HG03432 (cell line): Measurements from ENCODE around the gene LCN2.
"Not testable (repeated sequence)": the region's sequence is repeated elsewhere in the genome, so short reads cannot be mapped to it uniquely, and the experiment has no call there.

ENCODE experiments used
- ATAC-seq: cut with Tn5 transposase; IDR thresholded peaks from one replicate; pipeline ENCODE4 v1.9.1; 2021; ENCODE audit warnings: mild to moderate bottlenecking, moderate library complexity; ENCODE audit not compliant: unreplicated experiment

Gene LCN2

DNA sequence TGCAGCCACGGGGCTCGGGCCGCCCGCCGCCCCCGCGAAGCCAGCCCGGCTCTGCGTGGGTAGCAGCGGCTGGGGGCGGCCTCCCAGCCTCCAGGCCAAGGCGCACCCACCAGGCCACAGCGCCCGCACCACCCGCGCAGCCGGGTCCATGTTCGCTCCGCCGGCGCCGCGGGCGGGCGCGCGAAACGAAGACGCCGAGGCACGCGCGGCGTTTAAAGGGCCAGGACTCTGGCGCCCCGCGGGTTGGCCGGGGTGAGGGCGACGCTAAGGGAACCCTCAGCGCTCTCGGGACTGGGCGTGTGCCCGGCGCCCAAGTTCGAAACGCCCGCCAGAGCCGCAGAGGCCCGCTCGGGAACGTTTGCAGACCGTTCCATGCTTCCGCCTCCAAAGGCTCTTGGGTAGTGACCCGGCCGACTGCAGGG is 21.7 kb upstream of the LCN2 start, which contains the start of gene PTGES2:
Gene PTGES2 (minus strand): TSS at position 162 of the 422 bp plus-strand sequence. CDS start 12 bp downstream, at position 150.
- ATAC-seq = peak; percentile 70

DNA sequence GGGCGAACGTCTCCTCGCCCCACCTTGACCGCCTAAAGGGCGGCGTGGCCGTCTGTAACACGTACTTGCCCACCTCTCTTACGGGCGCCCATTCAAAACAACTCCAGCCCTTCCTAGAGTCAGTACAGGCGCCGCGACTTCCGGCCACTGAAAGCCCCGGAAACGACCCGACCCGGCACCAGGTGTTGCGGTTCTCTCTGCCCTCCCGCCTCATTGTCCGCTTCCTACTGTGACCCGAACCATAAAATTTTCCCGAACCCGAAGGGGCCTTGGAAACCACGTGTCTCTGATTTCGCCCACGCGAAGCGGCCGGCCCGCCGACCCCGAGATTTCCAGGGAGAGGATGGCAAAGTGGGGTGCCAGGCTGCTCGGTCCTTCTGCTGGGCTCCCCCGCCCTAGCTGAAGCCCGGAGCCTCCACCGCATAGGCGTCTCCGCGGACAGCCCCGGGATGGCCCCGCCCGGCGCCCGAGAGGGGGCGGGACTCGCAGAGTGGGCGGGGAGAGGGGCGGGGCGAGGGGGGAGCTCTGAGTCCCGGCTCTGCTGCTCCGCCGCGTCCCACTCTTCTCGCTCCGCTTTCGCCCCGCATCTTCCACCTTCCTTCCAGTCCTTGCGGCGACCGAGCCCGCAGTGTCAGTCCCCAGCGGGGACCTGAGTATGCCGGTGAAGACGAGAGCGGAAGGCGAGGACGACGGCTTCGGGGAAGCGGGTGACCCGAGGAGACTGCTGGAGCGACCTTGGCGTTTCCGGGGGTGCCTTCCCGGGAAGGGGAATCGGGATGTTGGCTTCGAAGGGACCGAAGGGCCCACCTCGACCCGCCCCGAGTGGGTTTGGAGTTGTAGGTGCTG is 21.0 kb upstream of the LCN2 start:
- ATAC-seq = peak; percentile 67

DNA sequence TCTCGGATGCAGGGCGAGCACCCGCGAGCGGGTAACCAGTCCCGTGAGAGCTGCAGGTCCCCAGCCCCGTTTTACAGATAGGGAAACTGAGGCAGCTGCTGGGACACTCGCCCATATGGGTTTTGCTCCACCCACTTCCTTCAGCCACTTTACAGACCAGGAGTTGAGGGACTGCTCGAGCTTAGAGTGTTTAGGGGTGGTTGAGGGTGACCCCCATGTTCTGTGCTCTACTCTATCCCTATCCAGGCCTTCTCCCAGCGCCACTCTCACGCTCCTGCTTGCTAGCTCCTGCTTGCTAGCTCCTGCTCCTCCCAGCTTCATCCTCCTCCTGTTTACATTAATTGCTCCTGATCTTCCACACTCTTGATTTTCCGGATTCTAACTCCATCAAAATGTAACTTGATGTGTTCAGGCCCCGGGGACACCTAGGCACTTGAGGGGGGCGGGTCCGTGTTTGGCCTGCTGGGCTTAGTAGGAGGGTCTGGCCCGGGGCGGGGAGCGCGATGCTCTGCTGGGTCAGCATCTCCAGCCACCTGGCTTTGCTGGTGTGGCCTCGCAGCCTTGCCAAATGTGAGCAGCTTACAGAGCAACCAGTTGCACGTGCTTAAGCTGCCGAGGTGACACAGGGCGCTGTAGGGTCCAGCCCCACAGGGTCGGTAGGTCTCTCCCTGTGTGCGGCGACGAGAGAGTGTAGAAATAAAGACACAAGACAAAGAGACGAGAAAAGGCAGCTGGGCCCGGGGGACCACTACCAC is 20.2 kb upstream of the LCN2 start:
- ATAC-seq = no peak

DNA sequence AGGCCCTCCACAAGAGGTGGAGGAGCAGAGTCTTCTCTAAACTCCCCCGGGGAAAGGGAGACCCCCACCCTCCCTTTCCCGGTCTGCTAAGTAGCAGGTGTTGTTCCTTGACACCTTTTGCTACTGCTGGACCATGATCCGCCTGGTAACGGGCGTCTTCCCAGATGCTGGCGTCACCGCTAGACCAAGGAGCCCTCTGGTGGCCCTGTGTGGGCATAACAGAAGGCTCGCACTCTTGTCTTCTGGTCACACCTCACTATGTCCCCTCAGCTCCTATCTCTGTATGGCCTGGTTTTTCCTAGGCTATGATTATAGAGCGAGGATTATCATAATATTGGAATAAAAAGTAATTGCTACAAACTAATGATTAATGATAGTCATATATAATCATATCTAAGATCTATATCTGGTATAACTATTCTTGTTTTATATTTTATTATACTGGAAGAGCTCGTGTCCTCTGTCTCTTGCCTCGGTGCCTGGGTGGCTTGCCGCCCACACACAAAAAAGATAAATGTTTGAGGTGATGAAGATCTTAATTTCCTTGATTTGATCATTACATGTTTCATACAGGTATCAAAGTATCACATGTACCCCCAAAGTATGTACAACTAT is 19.2 kb upstream of the LCN2 start:
- not testable (repeated sequence) for ATAC-seq

DNA sequence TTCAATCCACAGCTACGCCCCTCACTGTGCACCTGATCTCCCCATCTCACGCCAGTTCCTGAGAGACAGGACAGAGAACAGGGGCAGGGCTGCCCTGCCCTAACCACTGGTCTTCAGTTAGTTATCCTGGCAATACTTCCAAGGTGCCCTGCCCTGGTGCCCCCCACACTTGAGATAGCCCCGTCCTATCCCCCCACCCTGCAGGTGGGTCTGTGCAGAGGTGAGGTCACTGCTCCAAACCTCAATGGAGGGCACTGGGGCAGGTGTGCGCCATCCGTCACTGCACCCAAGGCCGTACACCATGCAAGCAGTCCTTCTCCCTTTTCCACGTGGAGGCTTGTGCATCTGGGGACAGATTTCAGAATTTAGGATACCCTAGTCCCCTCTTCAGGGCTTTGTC is 18.6 kb upstream of the LCN2 start:
- not testable (repeated sequence) for ATAC-seq

DNA sequence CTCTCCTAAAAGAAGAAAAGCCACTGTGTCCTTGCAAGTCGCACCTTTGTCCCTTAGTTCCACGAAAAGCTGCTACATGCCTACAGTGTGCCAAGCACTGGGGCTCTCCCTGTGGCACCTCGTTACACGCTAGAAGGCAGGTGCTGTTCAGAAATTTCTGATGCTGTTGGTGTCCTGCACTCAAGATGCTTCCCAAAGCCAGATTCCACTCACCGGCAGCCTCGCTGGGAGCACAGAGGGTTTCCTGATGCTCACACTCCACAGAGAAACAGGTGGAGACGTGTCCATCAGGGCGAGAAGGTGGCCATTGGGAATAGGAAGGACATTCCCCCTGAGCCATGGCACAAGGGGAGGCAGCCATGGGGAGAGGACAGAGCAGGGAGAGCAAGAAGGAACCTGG is 17.9 kb upstream of the LCN2 start:
- not testable (repeated sequence) for ATAC-seq

DNA sequence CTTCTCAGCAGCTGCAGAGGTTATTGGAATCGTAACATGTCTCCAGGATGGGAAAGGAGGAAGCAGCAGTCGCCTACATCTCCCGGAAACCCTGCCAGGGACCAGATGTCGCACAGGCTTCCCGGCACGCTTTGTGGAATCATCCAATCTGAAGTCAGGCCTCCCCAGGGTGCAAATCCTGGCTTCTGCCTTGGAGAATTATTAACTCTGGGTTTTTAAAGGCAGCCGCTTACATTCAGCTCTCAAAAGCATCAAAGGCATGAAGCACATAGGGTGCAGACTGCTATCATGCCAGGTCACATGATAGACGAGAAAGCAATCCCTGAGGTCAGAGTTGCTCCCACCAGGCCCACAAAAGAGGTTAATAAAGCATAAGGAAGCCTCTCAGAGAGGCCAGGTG is 17.1 kb upstream of the LCN2 start:
- not testable (repeated sequence) for ATAC-seq

DNA sequence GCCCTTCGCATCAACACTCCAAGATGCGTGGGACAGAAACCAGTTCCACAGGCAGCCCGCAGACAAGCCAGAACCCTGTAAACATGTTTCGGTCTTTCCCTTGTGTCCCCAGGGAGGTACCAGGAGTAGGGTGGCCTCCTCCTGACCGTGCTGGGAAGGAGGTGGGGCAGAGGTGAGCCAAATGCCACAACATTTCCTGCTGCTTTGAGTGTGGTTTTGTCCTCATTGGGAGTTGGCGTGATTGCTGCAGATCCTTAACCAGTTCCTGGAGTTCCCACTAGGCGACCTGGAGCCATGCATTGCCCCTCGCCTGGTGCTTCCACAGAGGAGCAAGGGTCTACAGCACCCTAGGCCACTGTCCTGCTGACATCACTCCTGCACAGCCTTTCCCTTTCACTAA is 13.7 kb upstream of the LCN2 start:
- not testable (repeated sequence) for ATAC-seq

DNA sequence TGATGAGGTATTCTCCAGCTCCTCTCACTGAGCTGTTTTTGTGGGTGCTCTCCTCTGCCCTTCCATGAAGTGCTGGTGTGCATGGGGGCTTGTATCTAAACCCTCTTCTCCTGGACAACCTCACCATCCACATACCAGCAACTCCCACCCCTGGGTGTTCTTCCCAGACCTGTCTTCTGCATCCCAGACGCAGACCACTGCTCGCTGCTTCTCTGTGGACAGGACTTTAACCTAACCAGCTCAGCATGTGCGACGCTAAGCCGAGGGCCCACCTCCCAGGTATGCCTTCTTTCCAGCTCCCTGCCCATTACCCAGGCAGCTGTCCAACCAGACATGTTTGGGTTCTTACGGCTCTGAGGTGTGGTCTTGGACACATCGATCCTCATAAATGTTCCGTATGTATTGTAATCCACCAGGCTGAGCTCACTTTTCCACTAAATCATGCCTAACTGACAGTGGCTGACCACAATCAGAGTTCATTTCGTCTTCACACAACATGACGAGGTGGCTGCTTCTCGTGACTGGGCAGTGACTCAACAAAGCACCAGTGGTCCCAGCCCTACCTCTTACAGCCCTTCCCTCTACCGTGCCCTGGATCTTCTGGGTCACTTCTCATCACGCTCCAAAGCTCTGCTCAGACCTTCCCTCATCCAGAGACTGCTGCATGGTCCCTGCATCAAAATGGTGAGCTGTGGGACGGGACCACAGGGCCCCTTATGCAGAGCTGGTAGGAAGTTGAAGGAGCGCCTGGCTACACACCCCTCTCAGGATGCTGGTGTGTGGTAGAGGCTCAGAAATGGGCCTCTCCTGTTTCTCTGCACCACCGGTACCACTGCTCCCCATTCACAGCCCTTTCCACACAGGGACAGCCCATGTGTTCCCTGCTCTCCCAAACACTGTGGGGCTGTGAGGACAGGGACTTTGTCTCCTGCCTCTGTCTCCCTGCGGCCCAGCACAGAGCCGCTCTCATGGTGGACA is 12.1 kb upstream of the LCN2 start:
- ATAC-seq = no peak

DNA sequence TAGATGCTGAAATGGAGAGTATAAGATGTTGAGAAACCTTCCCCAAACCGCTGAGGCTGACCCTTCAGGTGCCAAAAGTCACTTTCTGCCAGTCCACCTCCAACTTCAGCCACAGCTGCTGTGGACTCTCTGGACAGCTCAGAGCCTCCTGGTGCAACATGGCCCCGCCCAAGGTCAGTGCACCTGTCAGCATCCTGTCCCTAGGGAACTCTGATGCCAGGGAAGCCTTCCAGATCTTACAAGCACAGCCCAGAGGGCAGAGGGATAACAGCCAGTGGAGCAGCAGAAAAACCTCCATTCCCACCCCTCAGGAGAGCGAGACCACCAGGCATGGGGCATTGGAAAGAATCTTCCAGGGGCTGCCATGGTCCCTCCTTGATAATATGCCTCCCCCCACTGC is 11.3 kb upstream of the LCN2 start:
- no peak for ATAC-seq

DNA sequence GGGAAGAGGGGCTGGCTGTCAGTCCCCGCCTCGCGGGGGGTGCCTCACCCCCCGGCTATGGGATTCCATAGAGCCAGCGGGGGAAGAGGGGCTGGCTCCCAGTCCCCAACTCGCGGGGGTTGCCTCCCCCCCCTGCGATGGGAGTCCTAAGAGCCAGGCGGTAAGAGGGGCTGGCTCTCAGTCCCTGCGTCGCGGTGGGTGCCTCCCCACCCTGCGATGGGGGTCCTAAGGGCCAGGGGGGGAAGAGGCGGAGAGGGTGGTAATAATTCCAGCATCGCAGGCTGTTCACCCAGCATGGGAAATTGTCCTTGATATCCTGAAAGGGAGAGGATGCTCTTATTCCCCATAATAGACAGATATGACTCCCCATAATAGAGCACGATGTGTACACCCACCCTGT is 9.6 kb upstream of the LCN2 start:
- no peak for ATAC-seq

DNA sequence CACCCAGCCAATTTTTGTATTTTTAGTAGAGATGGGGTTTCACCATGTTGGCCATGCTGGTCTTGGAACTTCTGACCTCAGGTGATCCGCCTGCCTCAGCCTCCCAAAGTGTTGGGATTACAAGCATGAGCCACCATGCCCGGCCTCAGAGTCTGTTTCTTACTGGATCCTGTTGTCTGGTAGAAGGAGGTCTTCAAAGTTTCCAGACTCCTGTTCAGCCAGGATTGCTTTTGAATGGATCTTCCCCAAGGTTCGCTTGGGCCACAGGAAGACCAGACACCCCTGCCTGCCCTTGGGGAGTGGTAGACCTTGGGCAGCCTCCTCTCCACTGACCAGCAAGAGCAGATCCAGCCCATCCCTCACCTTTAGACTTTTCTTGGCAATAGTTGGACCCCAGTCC is 7.6 kb upstream of the LCN2 start:
- ATAC-seq = no peak

DNA sequence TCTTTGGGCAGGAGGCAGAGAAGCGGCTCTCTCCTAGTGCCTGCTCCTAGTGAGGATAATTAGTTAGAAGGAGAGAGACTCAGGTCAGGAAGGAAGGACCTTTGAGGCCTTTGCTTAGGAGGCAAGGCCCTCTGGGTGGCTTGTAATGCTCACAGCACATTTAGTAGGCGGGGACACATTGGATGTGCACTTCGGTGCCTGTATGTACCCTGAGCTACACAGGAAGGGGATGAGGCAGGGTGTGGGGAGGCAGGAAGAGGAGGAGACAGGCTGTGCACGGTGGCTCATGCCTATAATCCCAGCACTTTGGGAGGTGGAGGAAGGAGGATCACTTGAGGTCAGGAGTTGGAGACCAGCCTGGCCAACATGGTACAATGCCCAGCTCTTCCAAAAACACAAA is 7.2 kb upstream of the LCN2 start:
- ATAC-seq = no peak

DNA sequence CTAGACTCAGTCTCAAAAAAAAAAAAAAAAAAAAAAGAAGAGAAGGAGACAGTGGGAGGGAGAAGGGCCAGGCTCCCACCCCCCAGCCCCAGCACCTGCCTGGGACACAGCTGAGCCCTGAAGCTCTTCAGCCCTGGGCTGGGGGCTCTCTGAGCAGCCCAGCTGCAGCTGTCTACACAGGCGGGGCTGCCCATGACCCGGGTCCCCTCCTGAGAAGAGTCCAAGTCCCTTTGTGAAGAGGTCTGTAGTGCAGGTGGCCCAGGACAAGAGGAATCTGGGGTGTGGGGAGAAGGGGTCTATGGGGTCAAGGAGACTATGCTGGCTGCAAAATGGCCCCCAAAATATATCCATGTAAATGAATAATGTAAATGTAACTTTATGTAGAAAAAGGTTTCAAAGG is 6.7 kb upstream of the LCN2 start:
- no peak for ATAC-seq

DNA sequence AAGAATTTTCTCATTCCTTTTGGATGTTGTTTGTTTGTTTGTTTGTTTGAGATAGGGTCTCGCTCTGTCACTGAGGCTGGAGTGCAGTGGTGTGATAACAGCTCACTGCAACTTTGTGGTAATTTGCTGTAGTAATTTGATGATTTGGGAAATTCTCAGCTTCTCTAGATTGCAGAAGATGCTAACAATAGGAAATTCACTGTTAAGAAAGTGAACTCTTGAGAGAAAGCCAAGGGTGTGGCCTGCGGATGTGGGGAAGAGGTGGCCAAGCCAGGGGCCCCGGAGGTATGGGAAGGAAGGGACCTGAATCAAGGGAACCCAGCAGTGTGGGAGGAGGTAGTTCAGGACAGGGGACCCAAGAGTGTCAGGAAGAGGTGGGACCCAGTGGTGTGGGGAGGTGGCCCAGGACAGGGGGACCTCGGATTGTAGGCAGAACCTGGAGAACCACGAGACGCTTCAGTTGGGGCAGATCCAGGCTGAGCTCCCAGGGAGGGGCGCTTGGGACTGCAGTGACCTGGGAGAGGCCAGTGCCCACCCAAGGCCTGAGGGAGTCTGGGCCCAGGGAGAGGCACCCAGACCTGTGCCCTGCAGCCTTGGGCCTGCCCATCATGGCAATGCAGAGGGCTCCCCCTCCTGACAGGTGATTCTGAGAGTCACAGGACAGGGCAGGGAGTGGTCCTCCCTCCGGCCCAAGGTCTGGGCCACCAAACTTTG is 5.6 kb upstream of the LCN2 start:
- no peak for ATAC-seq

DNA sequence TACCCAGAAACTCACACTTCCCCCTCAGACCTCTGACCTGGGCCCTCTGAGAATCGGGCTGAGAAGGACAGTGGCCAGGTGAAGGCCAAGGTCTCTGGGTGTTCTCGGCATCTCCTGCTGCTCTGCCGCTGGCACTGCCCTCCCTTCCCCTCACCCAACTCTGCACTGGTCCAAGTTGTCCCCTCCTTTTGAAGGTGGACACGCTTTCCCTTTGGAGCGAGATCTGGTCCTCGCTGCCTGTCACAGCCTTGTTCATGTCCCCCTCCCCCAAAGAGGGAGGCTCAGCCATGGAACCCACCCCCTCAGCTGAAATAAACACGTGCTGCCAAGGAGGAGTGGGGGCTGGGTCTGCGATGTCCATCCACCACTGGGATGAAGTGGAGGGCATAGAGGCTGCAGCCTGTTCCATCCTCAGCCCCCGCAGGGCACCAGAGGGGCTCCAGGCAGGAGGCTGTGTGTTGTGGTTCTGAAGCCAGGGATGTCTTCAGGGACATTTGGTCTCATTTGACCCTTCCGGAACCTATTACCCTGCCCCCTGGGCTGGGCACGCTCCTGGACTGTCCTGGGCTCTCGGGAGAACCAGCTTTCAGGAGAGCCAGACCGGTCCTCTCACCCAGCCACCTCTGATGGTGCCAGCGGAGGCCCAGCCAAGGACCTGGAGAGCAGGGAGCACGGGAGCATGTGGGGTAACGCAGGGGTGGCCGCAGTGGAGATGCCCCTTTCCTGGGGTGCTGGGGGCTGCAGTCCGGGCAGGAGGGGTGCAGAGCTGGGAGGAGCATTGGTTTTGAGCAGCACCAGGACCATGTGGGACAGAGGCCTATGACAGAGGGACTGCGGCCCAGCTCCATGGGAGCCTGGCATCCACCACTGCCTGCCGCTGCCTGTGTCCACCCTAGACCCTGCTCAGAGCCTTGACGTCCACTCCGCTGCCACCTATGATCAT is 4.7 kb upstream of the LCN2 start:
- no peak for ATAC-seq

DNA sequence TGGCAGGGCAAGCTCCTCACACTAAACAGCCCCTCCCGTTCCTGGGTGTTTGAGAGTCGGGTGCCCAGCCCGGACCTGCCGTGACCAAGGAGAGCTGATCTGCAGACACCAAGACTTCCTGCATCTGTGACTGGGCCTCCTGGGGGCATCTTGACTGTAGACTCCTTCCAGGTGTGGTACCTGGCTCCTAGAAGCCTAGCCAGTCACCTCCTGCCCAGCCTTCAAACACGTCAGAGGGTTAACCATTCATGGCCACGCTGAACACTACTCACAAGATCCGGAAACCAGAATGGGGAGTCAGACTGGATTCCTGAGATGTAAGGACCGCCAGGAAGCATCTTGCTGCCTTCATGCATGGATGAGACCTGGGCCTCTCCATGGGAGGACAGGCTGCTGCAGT is 3.7 kb upstream of the LCN2 start:
- ATAC-seq = no peak

DNA sequence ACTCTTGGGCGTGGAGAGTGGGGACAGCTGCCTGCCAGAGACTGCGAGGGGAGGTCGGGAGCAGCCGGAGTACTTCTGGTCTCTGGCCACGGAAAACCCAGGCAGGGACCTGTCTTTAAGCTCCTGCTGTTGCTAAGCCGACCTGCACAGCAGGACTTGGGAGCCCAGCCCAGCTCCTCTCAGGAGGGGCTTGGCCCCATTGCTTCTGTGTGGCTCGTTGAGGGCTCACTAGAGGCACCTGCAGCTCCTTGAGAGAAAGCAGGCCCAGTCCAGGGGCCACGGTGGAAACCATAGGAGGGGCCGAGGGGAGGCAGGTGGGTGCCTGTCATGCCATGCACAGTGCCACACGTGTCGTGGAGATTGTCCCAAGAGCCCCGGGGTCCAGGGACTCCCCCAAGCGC is 3.3 kb upstream of the LCN2 start:
- ATAC-seq = no peak

DNA sequence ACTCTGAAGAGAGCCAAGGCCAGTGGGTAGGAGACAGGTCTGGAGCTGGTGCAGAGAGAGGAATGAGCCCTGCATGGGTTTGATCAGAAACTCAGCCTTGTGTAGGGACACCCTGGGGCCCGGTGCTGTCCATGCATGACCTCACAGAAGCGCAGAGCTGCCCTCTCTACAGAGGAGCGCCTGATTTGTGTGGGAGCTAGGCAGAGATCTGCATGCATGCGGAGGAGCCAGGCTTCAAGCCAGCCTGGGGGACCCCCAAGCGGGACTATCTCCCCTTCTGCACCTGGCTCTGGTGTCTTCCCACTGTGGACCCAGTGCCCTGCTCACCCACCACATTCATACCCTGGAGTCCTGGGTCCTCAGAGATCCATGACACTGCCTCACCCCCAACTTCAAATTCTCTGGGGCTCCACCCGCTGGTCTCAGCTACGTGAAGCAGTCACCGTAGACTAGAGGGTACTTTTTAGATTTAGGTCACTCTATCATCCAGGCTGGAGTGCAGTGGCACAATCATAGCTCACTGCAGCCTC is 2.6 kb upstream of the LCN2 start:
- ATAC-seq = no peak
